AG04449 (cell line): ENCODE data around the gene ANGPTL1.

Source experiments
- CTCF ChIA-PET: fragments of 350-600 bp; formaldehyde crosslinking; extraction: SDS; loops from one replicate; lab custom pipeline; 2021; ENCODE audit warnings: antibody characterized with exemption; lab: Yijun Ruan, JAX
- POLR2A ChIA-PET: fragments of 400-600, 350-600 bp; formaldehyde crosslinking; extraction: SDS; loops from one replicate; lab custom pipeline; 2020; ENCODE audit warnings: antibody characterized with exemption, inconsistent platforms; lab: Yijun Ruan, JAX
- DNase-seq: peaks from one replicate; pipeline ENCODE4 v3.0.0-alpha.2; 2010; ENCODE audit warnings: low read depth, low spot score
- H3K4me3 ChIP-seq: 2 replicates; pipeline ENCODE4 v1.5.1; 2011; ENCODE audit warnings: low read depth, mild to moderate bottlenecking, control low read depth, low read length
- TF ChIP-seq, protein P1 (sequence below): IDR thresholded peaks from one replicate; pipeline ENCODE4 v1.5.1; 2011; ENCODE audit warnings: mild to moderate bottlenecking, moderate library complexity, low read length, control low read depth, inconsistent platforms; ENCODE audit not compliant: insufficient read depth; ENCODE audit errors: missing control alignments

ANGPTL1 gene

DNA sequence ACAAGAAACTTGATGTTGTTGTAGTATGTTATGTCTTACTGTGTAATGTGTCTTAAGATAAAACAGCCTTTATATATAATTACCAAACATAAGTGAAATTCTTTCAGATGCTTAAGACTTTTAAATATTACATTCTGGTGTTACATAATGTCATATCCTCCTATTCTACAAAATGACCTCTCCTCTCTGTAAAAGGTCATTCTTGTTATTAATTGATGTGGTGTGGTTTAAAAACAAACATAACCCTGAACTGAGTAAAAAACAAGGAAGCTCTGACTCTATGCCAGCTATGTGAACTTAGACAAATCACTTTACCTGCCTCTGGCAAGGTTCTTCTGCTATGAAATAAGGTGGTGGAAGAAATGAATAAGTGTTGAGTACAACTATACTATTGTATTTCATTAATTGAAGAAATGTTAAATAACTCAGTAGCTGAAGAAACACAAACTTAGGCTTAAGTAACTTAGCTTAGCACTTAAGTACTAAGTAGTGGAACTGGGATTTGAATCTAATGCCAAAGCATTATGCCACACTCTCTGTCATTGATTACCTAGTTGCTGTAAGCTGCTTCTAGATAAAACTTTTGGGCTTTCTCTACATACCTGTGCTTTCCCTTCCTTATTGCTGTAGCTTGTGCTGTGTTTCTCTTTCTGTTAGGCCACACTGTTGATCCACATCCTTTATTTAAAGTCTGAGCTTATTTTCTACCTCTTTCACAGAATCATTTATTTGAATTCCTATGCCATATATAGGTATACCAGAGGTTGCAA is 859 bp upstream of the ANGPTL1 start:
- DNase-seq: no peak
- no peak overlapping the region for H3K4me3 ChIP-seq
- POLR2A ChIA-PET: no interaction called here
- CTCF ChIA-PET: interaction anchor here (0.9 to 1.0 kb wide), 2 partner anchors 131 to 330 kb away, joined by 4 read pairs; no protein-coding TSS in a partner anchor
- TF ChIP-seq, protein P1, sequence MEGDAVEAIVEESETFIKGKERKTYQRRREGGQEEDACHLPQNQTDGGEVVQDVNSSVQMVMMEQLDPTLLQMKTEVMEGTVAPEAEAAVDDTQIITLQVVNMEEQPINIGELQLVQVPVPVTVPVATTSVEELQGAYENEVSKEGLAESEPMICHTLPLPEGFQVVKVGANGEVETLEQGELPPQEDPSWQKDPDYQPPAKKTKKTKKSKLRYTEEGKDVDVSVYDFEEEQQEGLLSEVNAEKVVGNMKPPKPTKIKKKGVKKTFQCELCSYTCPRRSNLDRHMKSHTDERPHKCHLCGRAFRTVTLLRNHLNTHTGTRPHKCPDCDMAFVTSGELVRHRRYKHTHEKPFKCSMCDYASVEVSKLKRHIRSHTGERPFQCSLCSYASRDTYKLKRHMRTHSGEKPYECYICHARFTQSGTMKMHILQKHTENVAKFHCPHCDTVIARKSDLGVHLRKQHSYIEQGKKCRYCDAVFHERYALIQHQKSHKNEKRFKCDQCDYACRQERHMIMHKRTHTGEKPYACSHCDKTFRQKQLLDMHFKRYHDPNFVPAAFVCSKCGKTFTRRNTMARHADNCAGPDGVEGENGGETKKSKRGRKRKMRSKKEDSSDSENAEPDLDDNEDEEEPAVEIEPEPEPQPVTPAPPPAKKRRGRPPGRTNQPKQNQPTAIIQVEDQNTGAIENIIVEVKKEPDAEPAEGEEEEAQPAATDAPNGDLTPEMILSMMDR: no peak

DNA sequence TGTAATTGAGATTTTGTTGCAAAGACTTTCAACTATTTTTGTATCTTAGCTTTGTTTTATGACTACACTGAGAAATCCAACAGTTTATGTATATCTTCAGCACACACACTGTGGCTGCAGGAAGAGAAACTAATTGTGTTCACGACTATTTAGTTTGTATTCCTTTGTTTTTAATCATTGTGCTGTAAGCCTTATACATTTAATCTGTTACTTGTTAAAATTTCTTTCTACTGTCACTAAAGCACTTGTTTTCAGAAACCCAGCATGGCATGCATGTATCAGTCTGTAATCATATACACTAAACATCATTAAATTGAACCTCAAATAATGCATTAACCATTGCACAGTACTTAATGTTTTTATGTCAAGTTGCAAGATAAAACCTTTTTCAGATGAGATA is 656 bp downstream of the ANGPTL1 start:
- TF ChIP-seq, protein P1: no peak
- DNase-seq: no peak
- no peak overlapping the region for H3K4me3 ChIP-seq
- POLR2A ChIA-PET: no interaction called here
- CTCF ChIA-PET: interaction anchor here (0.9 to 1.4 kb wide), 3 partner anchors 132 to 328 kb away, joined by 3 to 5 read pairs (median 4); no protein-coding TSS in a partner anchor

DNA sequence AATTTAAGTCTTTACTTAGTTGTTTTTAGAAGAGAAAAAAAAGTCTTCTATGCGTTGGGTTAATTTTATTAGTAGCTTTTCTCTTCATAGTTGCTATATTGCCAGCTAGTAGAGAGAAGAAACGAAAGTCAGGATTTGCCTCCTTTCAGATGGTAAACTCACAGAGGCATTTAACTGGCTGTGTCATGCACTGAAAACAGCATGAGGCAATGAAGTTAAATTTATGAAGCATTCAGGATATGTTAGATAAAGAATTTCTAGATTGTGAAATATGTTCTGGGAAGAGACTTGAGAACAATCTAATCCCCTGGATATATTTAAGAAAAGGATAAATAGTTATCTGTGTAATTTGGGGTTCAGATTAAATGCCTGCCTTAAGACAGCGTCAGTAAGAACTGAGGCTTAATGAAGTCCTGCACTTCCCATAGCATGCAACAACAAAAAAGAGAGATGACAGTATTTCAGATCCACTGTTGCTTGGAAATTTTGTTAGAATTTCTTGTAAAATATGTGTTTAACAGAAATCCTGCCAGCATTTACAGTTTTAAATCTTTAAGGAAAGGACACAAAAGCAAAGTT is 1.7 kb downstream of the ANGPTL1 start:
- TF ChIP-seq, protein P1: no peak
- peak; percentile 14 for DNase-seq
- ChIA-PET POLR2A (no interaction called here), CTCF (interaction anchor here (0.9 to 1.4 kb wide), 2 partner anchors 133 to 327 kb away, joined by 3 to 5 read pairs; no protein-coding TSS in a partner anchor)
- no peak overlapping the region for H3K4me3 ChIP-seq

DNA sequence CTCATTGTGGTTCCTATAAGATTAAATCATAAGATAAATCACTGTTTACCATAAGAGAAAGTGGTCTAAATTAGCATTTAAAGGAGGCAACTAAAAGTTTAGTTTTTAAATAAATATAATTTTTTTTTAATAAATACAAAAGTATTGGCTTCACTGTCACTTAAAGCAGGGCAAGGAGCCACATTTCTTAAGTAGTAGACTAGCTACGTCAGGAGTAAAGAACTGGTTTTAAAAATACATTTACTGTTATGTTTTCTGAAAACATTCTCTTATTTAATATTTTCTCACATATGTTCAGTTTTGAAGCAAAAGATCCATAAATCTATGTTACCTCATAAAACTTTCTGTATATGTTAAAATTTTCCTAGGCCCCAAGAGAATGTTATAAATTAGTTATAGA is 2.2 kb downstream of the ANGPTL1 start:
- ChIA-PET CTCF (interaction anchor here (0.9 to 1.4 kb wide), 3 partner anchors 326 to 336 kb away, joined by 3 to 5 read pairs (median 4); no protein-coding TSS in a partner anchor), POLR2A (no interaction called here)
- TF ChIP-seq, protein P1: no peak
- no peak overlapping the region for H3K4me3 ChIP-seq
- no peak for DNase-seq

DNA sequence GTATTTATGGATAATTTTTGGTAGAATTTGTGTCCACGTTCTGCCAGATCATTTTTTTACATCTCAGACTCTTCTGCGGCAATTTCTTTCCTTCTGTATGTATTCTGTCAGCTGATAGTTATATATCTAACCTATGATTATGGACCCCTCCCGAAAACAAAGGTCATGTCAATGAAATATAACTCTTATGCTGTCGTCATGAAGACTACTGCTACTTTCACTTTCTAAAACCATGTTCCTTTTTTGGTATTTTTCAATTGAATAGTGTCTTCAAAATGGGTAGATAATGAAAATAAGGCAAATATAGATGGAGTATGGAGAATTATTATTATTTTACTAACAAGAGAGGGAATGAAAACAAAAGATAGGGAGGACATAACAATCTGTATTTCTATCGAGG is 3.2 kb downstream of the ANGPTL1 start:
- CTCF ChIA-PET: interaction anchor here (0.9 to 1.4 kb wide), 2 partner anchors 136 to 325 kb away, joined by 4 read pairs; no protein-coding TSS in a partner anchor
- POLR2A ChIA-PET: no interaction called here
- H3K4me3 ChIP-seq: no peak overlapping the region
- no peak for DNase-seq
- TF ChIP-seq, protein P1: no peak

DNA sequence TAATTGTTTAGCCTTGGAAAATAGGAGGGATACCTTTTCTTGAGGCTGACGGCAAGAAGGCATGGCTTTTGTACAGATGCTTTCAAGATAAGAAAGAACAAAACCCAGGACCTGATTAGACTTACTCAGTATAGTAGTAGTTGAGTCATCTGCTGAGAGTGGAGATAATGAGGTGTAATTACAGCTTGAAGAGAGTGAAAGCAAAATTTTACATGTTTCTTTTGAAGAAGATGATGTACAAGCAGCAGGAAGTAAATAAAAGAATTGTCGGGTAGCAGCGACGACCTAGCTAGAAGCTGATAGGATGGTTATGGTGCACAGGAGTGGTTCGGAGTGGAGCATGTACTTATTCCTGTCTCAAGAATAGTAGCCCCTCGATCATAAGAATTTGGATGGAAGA is 6.6 kb downstream of the ANGPTL1 start:
- ChIA-PET CTCF (interaction anchor here (1.5 to 1.8 kb wide), 2 partner anchors 12 to 322 kb away, joined by 4 to 7 read pairs; no protein-coding TSS in a partner anchor), POLR2A (no interaction called here)
- TF ChIP-seq, protein P1: no peak
- DNase-seq: no peak
- no peak overlapping the region for H3K4me3 ChIP-seq
